Activated naive CD4-positive, alpha-beta T cell treated with anti-CD3 and anti-CD28 coated beads, Interleukin-2, amount 50 U/mL, for 16 hours (primary cell): Measurements from ENCODE around the gene SIX6.

Experiments
- DNase-seq: peaks from one replicate; pipeline ENCODE4 v3.0.0-alpha.2; 2020

SIX6 gene

GRCh38 chr14:60514741-60515491 is 6.0 kb downstream of the SIX6 start:
- DNase-seq: no peak

GRCh38 chr14:60515511-60516289 is 6.8 kb downstream of the SIX6 start:
- DNase-seq: peak; percentile 19

DNA sequence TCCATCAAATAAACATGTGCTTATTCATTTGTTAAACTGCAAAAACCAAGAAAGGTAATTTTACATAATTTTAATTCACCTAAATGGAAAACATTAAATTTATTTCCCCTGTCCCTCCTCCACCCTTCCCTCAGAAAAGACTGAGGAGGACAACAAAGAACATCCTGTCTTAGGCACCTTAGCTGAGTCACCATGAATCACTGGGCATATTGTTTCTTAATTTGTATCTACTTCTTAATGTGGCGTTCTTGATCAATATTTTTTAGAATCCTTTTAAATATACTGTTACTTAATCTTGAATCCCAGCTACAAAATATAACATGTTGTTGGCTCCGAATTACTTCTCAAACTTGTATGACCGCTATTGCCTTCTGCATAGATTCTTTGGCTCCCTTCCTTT is 23.5 kb downstream of the SIX6 start:
- no peak for DNase-seq

DNA sequence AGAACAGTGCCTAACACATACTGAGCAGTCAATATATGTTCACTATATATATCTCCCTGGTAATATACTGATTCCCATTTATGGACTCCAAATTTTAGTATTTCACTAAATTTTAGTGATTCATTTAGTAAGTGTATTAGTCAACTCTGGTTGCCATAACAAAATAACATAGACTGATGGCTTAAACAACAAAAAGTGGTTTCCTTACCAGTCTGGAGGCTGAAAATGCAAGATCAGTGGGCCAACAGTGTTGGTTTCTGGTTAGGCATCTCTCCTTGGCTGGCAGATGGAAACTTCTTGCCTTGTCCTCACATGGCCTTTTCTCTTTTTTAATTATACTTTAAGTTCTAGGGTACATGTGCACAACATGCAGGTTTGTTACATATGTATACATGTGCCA is 28.7 kb downstream of the SIX6 start:
- DNase-seq: no peak

GRCh38 chr14:60544659-60545058 is 35.7 kb downstream of the SIX6 start:
- DNase-seq: no peak

DNA sequence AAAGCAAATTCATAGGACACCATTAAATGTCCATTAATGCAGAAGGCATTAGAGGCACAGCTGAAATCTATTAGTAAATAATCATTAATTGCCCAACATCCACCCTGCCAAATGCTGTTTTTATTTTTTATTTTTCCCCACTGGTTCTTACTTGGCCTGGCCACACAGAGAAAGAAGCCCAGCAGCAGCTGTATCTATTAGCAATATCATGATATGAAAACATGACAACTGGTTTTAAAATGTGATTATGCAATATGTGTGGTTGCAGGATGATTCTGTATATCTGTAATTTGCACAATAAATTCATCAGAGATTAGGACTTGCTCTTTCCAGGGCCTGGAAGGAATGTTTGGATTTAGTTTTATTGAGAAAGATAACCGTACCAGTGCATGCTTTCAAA is 44.9 kb downstream of the SIX6 start:
- DNase-seq: no peak

- DNase-seq: no peak
These were observed 53.1 kb downstream of the SIX6 start for GRCh38 chr14:60561845-60562746.
